Choroid plexus epithelial cell (primary cell): ENCODE results near the gene OPCML.

Source experiments
- DNase-seq: peaks from one replicate; pipeline ENCODE4 v3.0.0-alpha.2; 2010; ENCODE audit warnings: low read depth
- H3K4me3 ChIP-seq: 2 replicates; pipeline ENCODE4 v1.5.1; 2011; ENCODE audit warnings: low read depth, mild to moderate bottlenecking, control low read depth, low read length, moderate library complexity
- CTCF ChIP-seq: conservative IDR thresholded peaks from 2 replicates; pipeline ENCODE4 v1.5.1; 2011; ENCODE audit warnings: low read depth, mild to moderate bottlenecking, control low read depth, inconsistent platforms, low read length, moderate library complexity

OPCML gene

GRCh38 chr11:133529807-133530500 lies 2.3 kb downstream of the OPCML start:
- no peak for DNase-seq
- H3K4me3 ChIP-seq: no peak overlapping the region
- no peak for TF ChIP-seq CTCF

- no peak overlapping the region for H3K4me3 ChIP-seq
- no peak for TF ChIP-seq CTCF
- no peak for DNase-seq
Measured at GRCh38 chr11:133526790-133527189, 5.5 kb downstream of the OPCML start.

- TF ChIP-seq CTCF: no peak
- H3K4me3 ChIP-seq: no peak overlapping the region
Measured at GRCh38 chr11:133525976-133526375, 6.3 kb downstream of the OPCML start.

GRCh38 chr11:133524488-133524887 lies 7.8 kb downstream of the OPCML start:
- no peak for TF ChIP-seq CTCF
- no peak for DNase-seq
- H3K4me3 ChIP-seq: no peak overlapping the region

More at GRCh38 chr11:133525976-133526375, 6.3 kb downstream of the OPCML start:
- DNase-seq: no peak

- DNase-seq: no peak
- TF ChIP-seq CTCF: no peak
- H3K4me3 ChIP-seq: no peak overlapping the region
Measured at GRCh38 chr11:133522344-133522743, 10.0 kb downstream of the OPCML start.

GRCh38 chr11:133521502-133521901 lies 10.8 kb downstream of the OPCML start:
- no peak for DNase-seq
- H3K4me3 ChIP-seq: no peak overlapping the region
- TF ChIP-seq CTCF: no peak

- TF ChIP-seq CTCF: no peak
Measured at GRCh38 chr11:133520707-133521106, 11.6 kb downstream of the OPCML start.

More at GRCh38 chr11:133520707-133521106, 11.6 kb downstream of the OPCML start:
- DNase-seq: no peak
- no peak overlapping the region for H3K4me3 ChIP-seq
